ENCODE measurements around the gene RAB18. TPM values are rescaled to one million over a fixed set of nuclear protein-coding genes. Genes with fewer than 3 reads are reported as not detected.
A peak's percentile ranks its signal among the peaks of the same experiment; 100 is the strongest.

Gene RAB18
- total RNA-seq, 6 experiments from 2014 or later: 25.6 to 66.1 (median 53.3) TPM

- Histone ChIP-seq H3K27ac (no peak overlapping the region), H3K9me3 (no peaks in the 10 kb centered on the region), H3K36me3 (peaks cover 0 to 27% (median 0%) of the 10 kb centered on the region in 4 donors), H3K27me3 (no peaks in the 10 kb centered on the region), H3K4me3 (no peak overlapping the region), H3K4me1 (peaks cover 0 to 6% (median 2%) of the 10 kb centered on the region in 4 donors)
- intact Hi-C loops (cut with DNase I): no loop called here
- ATAC-seq (peak in 1 of 4 donors; percentile 55), DNase-seq (no peak)
- WGBS (ENCODE audit: insufficient coverage, low coverage, low lambda C conversion rate, missing lambda C conversion rate): 82% methylated on average over 2 of the region's 2 CpGs
- TF ChIP-seq CTCF (IDR thresholded peaks at IDR 0.05) (no peak), POLR2A (IDR thresholded peaks at IDR 0.05) (no peak)
These were observed 8.4 kb downstream of the RAB18 start for GRCh38 chr10:27512548-27512947.

GRCh38 chr10:27513451-27514191 is 9.5 kb downstream of the RAB18 start:
- ATAC-seq (no peak), DNase-seq (no peak)
- Histone ChIP-seq H3K4me3 (no peak overlapping the region), H3K27me3 (no peaks in the 10 kb centered on the region), H3K4me1 (peaks cover 0 to 6% (median 2%) of the 10 kb centered on the region in 4 donors), H3K36me3 (peaks cover 0 to 27% (median 0%) of the 10 kb centered on the region in 4 donors), H3K9me3 (no peaks in the 10 kb centered on the region), H3K27ac (no peak overlapping the region)
- TF ChIP-seq CTCF (IDR thresholded peaks at IDR 0.05) (no peak), POLR2A (IDR thresholded peaks at IDR 0.05) (no peak)
- intact Hi-C loops (cut with DNase I): no loop called here
- WGBS (ENCODE audit: insufficient coverage, low coverage, low lambda C conversion rate, missing lambda C conversion rate): 48% methylated on average over 3 of the region's 3 CpGs

- DNase-seq: no peak
- H3K27ac ChIP-seq: no peak overlapping the region
- no peak for TF ChIP-seq POLR2A (IDR thresholded peaks at IDR 0.05)
- H3K4me1 ChIP-seq: peaks cover 0 to 6% (median 2%) of the 10 kb centered on the region in 4 donors
- no peaks in the 10 kb centered on the region for H3K27me3 ChIP-seq
- ATAC-seq: no peak
- WGBS (ENCODE audit: insufficient coverage, low coverage, low lambda C conversion rate, missing lambda C conversion rate): 94% methylated on average over 3 of the region's 3 CpGs
- no peaks in the 10 kb centered on the region for H3K9me3 ChIP-seq
- H3K36me3 ChIP-seq: peaks cover 0 to 27% (median 0%) of the 10 kb centered on the region in 4 donors
- no peak overlapping the region for H3K4me3 ChIP-seq
- intact Hi-C loops (cut with DNase I): no loop called here
These were observed 10.1 kb downstream of the RAB18 start for GRCh38 chr10:27514243-27514642.

DNA sequence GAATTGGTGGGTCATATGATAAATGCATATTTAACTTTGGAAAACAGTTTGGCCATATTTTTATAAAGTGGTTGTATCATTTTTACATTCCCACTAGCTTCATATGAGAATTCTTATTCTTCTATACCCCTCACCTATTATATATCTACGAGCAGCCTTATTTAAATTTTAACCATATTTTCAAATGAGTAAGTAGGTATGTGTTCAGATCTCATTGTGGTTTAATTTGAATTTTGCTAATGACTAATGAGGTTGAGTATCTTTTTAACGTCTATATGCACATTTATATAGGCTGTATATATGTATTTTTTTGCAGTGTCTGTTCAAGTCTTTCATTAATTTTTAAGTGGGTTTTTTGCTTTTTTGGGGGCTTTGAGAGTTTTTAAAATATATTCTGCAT is 14.2 kb downstream of the RAB18 start:
- Histone ChIP-seq H3K9me3 (no peaks in the 10 kb centered on the region), H3K4me1 (peaks cover 0 to 4% (median 2%) of the 10 kb centered on the region in 4 donors), H3K27ac (no peak overlapping the region), H3K36me3 (peaks cover 0 to 14% (median 0%) of the 10 kb centered on the region in 4 donors), H3K27me3 (no peaks in the 10 kb centered on the region), H3K4me3 (no peak overlapping the region)
- DNase-seq (no peak), ATAC-seq (no peak)
- WGBS (ENCODE audit: insufficient coverage, low coverage, low lambda C conversion rate, missing lambda C conversion rate): 89% methylated on average over 2 of the region's 2 CpGs
- intact Hi-C loops (cut with DNase I): no loop called here
- TF ChIP-seq POLR2A (IDR thresholded peaks at IDR 0.05) (no peak), CTCF (IDR thresholded peaks at IDR 0.05) (no peak)

DNA sequence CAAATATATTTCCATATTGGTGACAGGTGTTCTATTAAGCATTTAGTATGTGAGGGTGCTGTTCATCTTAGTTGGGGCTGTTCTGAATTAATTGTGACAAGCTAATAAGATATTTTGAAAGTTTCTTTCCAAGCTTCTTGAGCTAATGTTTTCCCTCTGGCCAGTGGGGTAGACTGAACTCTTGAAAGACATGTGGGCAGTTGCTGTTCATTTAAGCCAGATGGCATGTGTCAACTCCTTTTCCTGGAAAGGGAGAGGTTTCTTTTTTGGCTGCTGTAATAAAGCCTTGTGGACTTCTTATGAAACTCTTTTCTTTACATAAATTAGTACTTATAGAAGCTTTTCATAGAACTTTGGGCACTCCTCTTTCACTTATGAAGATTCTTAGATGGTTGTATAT is 21.7 kb downstream of the RAB18 start:
- Histone ChIP-seq H3K9me3 (no peaks in the 10 kb centered on the region), H3K36me3 (no peaks in the 10 kb centered on the region), H3K4me1 (peaks cover 0 to 27% (median 11%) of the 10 kb centered on the region in 4 donors), H3K27ac (no peak overlapping the region), H3K4me3 (no peak overlapping the region), H3K27me3 (no peaks in the 10 kb centered on the region)
- intact Hi-C loops (cut with DNase I): no loop called here
- DNase-seq: no peak
- ATAC-seq: peak; percentile 65 to 92 (median 76)
- TF ChIP-seq POLR2A (IDR thresholded peaks at IDR 0.05) (no peak), CTCF (IDR thresholded peaks at IDR 0.05) (no peak)

Measured in right lobe of liver (tissue), 6 donors.